Heart left ventricle (tissue), 13 donors: ENCODE data around the gene CDC23.

Experiments used
- POLR2A ChIP-seq, 2 donors: fragments of 450-650 bp; IDR thresholded peaks; one replicate each; pipeline ENCODE4 v1.6.1; 2017; ENCODE audit warnings: antibody characterized with exemption in 2 of 2, mild to moderate bottlenecking in 2 of 2, moderate library complexity in 2 of 2
- TF ChIP-seq, protein P1 (sequence below), 12 donors: fragments of 200-600 bp; sonication (generic) in 4 of 12; IDR thresholded peaks; one replicate each; pipeline versions ENCODE4 v1.5.0 to v1.8.0; 2018 to 2022; ENCODE audit warnings: antibody characterized with exemption in 12 of 12, mild to moderate bottlenecking in 5 of 12
- donor health status: ischemic (EF 13 %, LVEDD 7.1; RV severe dilation, severe dysfunction).
- donor health status: DM: no; HTN: yes; CAD: no.
- donor health status: DM: no; HTN: no; CAD: no.
- donor health status: ischemic (EF 25% LVEDD 6.9; RV normal size, moderate dysfunction).
- donor health status: ischemic (EF 25% LVEDD 5.7; RV mildly dilated, moderate dysfunction).
- donor health status: ischemic (EF 35%, LVEDD 5.7; RV mildly dilated, moderate dysfunction).
- donor health status: nonischemic (EF 11% LVEDD 7.7; RV severe dilation, severe dysfunction).
- donor health status: DM: yes; HTN: yes; CAD: no.
- donor health status: PGD.
- donor health status: ischemic (EF 29% LVEDD 5.4; RV normal size, mild dysfunction).
- donor health status: nonischemic (EF 23%, LVEDD 6.1; RV moderate dilation, normal function).

DNA sequence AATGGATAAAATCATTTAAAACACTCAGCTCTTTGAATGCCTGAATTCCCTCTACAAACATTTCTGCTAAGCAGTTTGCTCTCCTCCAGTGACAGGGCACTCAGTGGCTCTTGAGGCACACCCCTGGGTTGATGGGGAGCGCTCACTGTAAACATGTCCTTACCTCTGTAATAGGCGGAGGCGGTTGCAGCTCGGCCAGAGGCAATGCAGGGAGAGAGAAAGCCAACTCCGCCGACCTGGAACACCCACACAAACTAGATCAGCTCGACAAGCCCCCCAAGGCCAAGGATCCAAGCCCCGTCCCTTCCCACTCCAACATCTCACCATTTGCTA is 329 bp downstream of the CDC23 start:
- no peak for TF ChIP-seq POLR2A (IDR thresholded peaks at IDR 0.05)
- TF ChIP-seq, protein P1, sequence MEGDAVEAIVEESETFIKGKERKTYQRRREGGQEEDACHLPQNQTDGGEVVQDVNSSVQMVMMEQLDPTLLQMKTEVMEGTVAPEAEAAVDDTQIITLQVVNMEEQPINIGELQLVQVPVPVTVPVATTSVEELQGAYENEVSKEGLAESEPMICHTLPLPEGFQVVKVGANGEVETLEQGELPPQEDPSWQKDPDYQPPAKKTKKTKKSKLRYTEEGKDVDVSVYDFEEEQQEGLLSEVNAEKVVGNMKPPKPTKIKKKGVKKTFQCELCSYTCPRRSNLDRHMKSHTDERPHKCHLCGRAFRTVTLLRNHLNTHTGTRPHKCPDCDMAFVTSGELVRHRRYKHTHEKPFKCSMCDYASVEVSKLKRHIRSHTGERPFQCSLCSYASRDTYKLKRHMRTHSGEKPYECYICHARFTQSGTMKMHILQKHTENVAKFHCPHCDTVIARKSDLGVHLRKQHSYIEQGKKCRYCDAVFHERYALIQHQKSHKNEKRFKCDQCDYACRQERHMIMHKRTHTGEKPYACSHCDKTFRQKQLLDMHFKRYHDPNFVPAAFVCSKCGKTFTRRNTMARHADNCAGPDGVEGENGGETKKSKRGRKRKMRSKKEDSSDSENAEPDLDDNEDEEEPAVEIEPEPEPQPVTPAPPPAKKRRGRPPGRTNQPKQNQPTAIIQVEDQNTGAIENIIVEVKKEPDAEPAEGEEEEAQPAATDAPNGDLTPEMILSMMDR (IDR thresholded peaks at IDR 0.05), result no peak
